Renal cortex interstitium (tissue), 11 donors: ENCODE results near the gene HYOU1. TPM values are rescaled to one million over a fixed set of nuclear protein-coding genes. Genes with fewer than 3 reads are reported as not detected.
"Not testable (repeated sequence)": the region's sequence is repeated elsewhere in the genome, so short reads cannot be mapped to it uniquely, and the experiment has no call there.

Experiments used
- DNase-seq, 11 donors: peaks; one replicate each; pipeline ENCODE4 v3.0.0-alpha.2; 2013; ENCODE audit warnings: low read depth in 9 of 11, low spot score in 4 of 11; ENCODE audit errors: extremely low read depth in 1 of 11
- polyA plus RNA-seq, 3 donors: library from polyadenylated mRNA; unstranded; fragments of 120-200 nt; gene quantifications; one replicate each; pipeline ENCODE4 v1.2.1, GENCODE V29; 2013; ENCODE audit not compliant: insufficient read length in 3 of 3

HYOU1 gene
- polyA plus RNA-seq, 3 donors = 119 to 133 (median 120) TPM

DNA sequence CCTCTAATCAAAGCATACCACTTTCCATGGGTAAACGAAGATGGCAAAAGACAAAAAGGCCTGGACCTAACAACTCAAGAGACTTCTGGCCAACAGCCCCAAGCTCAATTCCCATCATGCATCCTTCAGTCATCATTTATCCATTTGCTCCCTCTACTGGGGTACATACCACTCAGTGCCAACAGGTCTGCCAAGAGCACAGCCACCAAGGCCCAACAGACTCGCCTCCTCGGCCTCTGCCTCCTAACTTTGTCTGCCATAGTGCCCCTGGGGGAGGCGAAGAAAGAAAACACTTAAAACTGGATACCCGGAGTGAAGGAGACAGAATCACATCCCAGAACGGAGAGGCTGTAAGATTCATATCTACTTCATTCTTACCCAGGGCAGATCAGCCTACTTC lies 1.1 kb downstream of the HYOU1 start:
- no peak for DNase-seq

DNA sequence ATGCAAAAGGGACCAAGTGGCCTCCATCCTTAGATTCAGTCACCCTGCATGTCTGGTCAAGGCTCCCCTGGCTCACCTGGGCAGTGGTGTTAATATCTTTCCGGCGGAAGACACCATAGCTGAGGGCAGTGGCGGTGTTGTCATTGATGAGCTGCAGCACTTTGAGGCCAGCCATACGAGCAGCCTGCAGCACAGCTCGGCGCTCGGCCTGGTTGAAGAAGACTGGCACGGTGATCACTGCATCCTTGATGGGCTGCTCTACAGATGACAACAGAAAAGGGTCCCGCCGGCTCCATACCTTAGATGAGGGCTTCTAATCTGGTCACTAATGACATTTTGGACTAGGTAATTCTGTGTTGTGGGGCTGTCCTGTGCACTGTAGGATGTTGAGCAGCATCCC lies 2.6 kb downstream of the HYOU1 start:
- no peak for DNase-seq

DNA sequence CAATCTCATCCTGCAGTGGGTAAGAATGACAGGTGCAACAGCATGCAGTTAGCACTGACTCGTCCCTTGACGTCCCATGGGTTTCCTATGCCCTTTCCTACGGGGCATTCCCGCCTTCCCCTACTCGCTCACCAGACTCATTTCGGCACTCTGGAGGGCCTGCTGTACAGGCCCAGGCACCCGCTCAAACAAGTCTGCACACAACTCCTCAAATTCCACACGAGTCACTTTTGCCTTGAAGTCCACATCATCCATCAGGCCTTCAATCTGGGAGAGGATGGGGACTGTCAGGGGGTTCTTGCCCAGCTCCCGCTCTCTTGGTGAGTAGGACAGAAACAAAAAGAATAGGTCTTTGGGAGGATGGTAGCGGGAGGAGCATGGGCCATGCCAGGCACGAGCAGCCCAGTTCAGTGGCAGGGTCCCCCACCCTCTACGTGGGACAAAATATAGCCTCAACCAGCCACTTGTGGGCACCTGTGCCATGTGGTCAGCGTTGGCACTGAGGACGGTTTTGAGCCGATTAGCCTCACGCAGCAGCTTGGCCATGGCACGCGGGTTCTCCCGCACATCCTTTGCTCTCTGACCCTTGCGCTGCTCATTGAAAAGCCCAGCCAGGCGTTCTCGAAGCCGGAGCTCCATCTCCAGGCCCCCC lies 4.7 kb downstream of the HYOU1 start:
- no peak for DNase-seq

DNA sequence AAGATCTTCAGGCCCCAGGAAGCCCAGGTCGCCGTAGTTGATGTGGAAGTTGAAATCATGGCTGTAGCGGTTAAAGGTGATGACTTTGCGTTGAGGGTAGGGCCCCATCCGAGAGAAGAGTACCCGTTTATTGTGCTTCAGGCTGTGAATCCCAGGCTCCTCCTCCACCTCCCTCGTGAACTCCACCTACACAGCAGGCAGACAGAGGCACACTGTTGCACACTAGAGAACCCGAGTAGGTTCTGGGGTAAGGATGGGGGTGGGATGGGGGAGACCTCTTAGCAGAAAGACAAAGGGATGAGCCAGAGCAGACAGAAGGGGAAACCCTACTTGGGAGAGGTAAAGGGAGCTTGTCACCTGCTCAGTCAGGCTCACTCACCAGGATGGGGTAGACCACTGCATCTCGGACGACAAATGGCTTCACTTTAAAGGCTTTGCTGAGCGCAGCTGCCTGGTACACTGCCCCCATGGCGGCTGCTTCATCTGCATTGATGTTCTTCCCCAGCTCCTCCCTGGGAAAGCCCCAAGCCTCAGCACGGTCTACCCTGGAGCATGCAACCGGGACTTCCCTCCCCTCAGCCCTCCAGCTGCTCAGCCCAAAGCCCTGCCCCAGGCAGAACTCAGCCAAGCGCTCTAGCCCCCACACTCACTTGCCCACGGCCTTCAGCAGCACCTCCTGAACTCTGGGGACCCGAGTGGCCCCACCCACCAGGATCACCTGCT lies 5.4 kb downstream of the HYOU1 start:
- no peak for DNase-seq

DNA sequence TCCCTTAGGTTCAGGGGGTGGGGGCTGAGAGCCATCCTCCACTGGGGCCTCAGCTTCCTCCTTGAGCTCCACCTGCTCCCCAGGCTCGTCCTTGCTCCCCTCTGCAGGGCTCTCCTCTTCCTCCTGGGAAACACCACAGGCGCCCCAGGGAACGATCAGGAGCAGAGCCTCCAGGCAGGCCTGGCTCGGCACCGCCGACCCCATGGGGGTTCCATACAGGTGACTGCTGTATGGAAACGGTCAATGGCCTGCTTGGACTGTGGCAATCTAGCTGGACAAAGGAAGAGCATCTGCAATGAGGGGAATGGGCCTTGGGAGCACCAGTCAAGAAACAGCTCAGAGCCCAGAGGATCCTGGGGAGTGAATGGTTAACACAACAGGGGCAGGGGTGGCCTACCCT lies 7.9 kb downstream of the HYOU1 start:
- no peak for DNase-seq

DNA sequence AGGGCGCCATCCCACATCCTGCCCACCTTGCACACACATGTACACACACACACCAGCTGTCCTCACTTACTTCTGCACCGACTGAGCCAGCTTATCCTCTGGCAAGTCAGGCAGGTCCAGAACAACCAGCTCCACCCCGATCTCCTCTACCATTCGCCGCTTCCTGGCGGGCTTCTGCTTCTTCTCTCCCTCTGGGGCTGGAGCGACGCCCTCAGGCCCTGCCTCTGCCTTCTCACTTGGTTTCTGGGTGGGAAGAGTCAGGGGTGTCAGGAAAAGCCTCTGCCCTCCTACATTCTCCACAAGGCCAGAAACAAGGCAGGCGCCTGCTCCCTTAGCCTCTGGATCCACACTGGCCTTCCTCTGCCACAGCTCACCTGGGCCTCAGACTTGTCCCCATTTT lies 8.4 kb downstream of the HYOU1 start:
- no peak for DNase-seq

DNA sequence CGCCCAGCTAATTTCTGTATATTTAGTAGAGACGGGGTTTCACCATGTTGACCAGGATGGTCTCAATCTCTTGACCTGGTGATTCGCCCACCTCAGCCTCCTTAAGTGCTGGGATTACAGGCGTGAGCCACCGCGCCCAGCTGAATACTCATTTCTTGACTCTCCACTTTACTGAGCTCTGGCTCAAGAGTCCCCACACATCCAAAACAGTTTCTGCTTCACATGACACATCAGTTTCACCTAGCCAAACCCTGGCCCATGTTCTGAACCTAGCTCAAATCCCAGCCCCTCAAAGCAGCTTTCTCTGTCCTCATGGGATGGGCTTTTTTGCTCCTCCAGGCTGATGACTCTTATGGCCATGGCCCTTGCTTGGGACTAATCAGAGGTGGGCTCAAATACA lies 9.8 kb downstream of the HYOU1 start:
- DNase-seq = no peak

DNA sequence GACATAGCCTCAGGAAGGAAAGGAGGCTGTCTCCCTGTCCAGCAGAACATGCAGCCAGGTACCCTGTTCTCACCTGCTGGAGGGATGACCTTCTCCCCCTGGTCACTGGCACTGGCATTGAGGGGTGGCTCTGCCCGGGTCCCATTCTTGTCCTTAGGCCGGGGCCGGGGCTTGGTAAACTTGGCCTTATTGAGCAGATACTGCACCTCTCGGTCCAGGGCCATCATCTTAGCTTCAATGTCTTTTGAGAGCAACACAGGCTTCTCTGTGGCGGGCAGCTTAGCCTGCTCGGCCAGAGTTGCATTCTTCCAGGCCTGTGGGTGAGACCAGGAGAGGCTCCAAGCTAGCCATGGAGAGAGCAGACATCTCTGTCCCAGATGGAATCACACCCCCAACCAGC lies 10.5 kb downstream of the HYOU1 start:
- no peak for DNase-seq

DNA sequence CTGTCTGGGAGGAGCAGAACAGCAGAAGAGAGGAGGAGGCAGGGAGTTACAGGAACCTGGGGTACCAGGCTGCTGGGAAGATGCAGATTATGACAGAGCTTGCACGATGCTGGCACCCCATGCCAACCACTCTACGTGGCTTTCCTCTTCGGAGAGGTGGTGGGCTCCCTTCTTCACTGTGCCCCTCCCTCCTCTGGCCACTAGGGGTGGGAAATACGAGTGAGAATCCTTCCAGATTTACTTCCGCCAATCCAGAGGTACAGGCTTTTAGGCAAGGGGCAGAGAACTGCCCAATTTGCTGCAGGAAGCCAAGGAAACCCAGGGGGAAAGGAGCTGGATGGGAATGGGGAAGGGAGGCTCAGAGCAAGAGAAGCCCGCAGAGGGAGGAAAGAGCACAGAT lies 12.3 kb downstream of the HYOU1 start:
- DNase-seq = no peak

DNA sequence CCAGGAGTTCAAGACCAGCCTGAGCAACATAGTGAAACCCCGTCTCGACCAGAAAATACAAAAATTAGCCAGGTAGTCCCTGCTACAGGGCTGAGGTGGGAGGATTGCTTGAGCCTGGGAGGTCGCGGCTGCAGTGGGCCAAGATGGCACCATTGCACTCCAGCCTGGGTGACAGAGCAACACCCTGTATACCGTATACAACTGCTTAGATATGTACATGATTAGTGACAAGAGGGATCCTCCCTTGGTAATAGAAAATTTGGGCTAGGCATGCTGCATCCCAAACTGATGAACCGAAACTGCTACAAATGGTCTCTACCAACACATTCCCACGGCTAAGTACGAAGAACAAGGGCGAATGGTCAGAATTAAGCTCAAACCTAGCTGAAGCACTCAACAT lies 14.1 kb downstream of the HYOU1 start:
- no peak for DNase-seq

DNA sequence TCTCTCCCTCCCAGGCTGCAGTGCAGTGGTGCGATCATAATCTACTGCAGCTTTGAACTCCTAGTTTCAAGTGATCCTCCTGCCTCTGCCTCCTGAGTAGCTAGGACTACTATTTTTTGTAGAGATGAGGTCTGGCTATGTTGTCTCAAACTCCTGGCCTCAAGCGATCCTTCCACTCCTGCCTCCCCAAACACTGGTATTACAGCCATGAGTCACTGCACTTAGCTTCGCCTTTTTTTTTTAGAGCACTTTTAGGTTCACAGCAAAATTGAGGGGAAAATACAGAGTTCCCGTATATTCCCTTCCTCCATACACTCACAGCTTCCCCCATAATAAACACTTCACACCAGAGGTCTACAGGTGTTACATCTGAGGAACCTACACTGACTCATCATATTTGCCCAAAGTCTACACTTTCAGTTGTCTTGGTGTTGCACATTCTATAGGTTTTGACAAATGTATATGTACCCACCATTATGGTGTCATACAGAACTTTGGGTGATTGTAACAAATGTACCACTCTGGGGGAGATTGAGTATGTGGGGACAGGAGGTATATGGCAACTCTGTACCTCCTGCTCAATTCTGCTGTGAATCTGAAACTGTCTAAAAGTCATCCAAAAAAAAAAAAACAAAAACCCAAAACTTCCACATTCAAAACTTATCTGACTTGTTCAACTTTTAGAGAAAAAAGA lies 15.0 kb downstream of the HYOU1 start:
- DNase-seq = no peak

DNA sequence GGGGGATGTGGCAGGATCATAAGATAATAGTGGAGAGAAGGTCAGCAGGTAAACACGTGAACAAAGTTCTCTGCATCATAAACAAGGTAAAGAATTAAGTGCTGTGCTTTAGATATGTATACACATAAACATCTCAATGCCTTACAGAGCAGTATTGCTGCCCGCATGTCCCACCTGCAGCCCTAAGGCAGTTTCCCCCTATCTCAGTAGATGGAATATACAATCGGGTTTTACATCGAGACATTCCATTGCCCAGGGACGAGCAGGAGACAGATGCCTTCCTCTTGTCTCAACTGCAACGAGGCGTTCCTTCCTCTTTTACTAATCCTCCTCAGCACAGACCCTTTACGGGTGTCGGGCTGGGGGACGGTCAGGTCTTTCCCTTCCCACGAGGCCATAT lies 17.5 kb downstream of the HYOU1 start:
- not testable (repeated sequence) for DNase-seq

DNA sequence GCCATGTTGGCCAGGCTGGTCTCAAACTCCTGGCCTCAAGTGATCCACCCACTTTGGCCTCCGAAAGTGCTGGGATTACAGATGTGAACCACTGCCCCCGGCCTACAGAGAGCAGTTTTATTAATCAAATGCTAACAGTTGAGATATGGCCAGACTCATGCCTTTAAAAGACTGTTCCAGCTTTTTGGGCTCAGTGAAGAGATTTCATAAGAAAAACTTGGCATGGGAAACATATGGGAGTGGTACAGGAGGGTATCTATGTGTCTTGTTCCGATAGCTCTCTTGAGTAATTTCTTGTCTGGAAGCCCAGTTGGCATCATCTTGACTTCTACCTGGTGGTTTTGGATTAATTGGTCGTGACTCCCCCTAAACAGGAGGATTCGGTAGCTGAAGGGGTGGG lies 18.1 kb downstream of the HYOU1 start:
- no peak for DNase-seq

DNA sequence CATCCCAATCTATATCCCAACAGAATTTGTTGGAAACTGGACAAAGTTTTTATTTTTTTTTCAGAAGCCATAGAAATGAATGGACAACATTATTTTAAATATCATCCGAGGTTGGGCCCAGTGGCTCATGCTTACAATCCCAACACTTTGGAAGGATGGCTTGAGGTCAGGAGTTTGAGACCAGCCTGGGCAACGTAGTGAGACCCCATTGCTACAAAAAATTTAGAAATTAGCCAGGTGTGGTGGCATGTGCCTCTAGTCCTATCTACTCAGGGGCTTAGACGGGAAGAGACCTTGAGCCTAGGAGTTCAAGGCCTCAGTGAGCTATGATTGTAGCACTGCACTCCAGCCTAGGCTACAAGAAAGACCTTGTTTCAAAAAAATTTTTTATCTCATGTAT lies 22.2 kb downstream of the HYOU1 start:
- no peak for DNase-seq

DNA sequence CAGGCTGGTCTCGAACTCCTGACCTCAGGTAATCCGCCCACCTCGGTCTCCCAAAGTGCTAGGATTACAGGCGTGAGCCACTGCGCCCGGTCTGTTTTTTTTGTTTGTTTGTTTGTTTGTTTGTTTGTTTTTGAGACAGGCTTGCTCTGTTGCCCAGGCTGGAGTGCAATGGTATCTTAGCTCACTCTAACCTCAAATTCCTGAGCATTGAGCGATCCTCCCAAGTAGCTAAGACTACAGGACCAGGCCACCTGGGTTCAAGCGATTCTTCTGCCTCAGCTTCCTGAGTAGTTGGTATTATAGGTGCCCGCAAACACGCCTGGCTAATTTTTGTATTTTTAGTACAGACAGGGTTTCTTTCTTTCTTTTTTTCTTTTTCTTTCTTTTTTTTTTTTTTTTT lies 23.6 kb downstream of the HYOU1 start:
- not testable (repeated sequence) for DNase-seq

DNA sequence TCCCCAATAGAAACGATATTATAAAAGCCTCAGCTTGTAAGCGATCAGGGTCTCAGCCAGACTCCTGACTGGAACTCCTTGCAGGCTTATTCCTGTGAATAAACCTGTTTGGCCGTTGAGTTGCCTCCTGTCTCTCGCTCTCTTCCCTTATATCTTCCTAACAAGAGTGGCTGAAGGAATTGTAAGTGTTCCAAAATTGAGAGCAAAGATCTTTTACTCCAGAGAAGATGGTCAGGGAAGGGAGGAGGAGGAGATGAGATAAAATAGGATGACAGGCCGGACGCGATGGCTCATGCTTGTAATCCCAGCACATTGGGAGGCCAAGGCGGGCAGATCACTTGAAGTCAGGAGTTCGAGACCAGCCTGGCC lies 25.1 kb downstream of the HYOU1 start:
- DNase-seq = no peak

DNA sequence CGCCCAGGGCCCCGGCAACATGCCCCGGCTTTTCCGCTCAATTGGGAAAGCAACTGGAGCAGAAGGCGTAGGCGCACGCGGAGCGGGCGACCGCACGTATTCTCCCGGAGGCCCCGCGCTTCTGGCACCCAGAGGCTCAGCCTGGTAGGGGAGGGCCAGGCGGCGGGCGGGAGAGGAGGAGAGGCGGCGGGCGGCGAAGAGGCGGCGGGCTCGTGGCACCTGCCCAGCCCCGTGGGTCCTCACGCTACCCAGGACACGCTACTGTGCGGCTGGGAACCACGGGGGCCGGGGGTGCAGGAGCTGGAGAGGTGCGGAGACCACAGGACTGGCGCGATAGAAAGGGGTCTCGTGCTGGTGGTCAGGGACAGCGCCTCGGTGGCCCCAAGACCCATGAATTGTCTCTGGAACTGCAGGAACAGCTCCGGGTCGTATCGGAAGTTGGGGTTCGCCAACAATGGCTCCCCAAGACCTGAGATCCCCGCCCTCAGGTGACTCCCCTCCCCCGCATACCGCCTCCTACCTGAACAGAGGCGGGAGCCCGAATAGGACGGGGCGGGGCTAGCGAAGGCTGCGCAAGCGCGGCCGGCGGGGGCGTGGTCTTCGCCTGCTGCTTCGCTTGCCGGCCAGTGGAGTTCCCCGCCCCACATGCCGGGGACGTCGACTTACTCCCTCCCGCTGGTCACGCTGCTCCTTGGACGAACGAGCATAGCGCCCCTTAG lies 26.5 kb downstream of the HYOU1 start, which contains the start of gene SLC37A4:
SLC37A4 (minus strand) TSS at position 549 of the 719 bp plus-strand sequence.
- DNase-seq = peak; percentile 88 to 96 (median 93)

DNA sequence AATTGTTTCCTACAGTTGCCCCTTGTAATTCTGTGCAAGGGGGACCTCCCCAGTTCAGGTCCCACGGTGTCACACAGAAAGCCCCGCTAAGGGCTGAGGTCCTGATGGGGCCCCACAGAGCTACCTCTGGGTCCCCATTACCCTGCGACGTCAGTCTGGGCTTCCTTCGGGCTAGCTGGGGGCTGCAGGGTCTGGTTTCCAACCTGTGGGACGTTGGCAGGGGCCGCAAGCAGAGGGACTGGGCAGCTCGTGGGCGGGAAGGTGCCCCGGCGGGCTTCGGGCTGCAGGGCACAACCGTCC lies 27.0 kb downstream of the HYOU1 start:
- DNase-seq = no peak

DNA sequence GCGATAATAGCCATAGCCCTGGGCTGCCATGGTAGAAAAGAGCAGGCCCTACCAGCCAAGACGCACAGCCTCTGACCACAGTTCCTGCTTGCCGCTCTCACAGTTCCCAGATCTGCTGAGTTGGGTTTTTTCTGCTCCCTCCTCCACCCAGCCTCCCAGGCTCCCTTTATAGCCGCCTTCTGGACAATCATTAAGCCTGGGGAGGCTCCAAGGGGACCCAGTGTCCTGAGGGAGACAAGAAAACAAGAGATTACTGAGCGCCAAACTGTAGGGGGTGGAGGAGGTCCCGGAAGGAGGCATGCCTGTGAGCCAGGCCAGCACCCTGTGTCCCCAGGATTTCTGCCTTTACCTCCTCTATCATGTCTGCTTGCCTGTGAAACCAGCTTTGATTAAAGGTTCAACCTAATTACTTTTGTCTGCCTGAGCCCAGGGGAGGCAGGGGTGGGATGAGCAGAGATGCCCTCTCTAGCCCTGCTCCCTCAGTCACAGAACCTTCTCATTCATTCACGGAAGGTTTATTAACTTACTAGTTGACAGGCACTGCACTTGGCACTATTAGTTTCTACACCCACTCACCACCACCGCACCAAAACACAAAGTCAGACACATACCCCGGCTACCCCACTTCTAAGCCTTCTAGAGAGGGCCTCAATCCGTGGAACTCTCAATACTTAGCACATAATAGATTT lies 27.5 kb downstream of the HYOU1 start:
- DNase-seq = peak in 3 of 11 donors; percentile 32 to 81 (median 56)

DNA sequence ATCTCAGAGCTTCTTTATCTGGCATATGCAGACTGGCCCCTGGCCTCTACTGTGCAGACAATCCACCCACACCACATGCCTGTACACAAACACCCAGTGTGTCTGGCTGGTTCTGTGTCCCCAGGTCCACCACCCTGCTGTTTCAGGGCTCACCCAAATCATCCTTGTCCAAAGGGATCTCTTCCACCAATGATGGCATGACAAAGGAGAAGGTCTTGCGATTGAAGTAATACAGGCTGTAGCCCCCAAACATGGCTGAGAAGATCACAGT lies 28.0 kb downstream of the HYOU1 start:
- no peak for DNase-seq
